ENCODE measurements around the gene LRRK1.

The LRRK1 gene

GRCh38 chr15:100892013-100892355 is 27.2 kb upstream of the LRRK1 start:
- no peak for DNase-seq

GRCh38 chr15:100893261-100893963 is 25.7 kb upstream of the LRRK1 start:
- no peak for DNase-seq

- no peak for DNase-seq
These were observed 25.2 kb upstream of the LRRK1 start for GRCh38 chr15:100893964-100894295.

- DNase-seq: no peak
These were observed 23.4 kb upstream of the LRRK1 start for GRCh38 chr15:100895721-100896120.

GRCh38 chr15:100897221-100898151 is 21.7 kb upstream of the LRRK1 start:
- DNase-seq: no peak

GRCh38 chr15:100898152-100898490 is 21.0 kb upstream of the LRRK1 start:
- no peak for DNase-seq

GRCh38 chr15:100898661-100899462 is 20.3 kb upstream of the LRRK1 start:
- DNase-seq: no peak

GRCh38 chr15:100899601-100900000 is 19.6 kb upstream of the LRRK1 start:
- DNase-seq: no peak

GRCh38 chr15:100900136-100900794 is 18.9 kb upstream of the LRRK1 start:
- no peak for DNase-seq

- DNase-seq: no peak
These were observed 18.4 kb upstream of the LRRK1 start for GRCh38 chr15:100900795-100901169.

- no peak for DNase-seq
These were observed 17.9 kb upstream of the LRRK1 start for GRCh38 chr15:100901296-100901695.

GRCh38 chr15:100901702-100902435 is 17.3 kb upstream of the LRRK1 start:
- no peak for DNase-seq

GRCh38 chr15:100902436-100903167 is 16.6 kb upstream of the LRRK1 start:
- peak; percentile 70 for DNase-seq

- DNase-seq: no peak
These were observed 16.0 kb upstream of the LRRK1 start for GRCh38 chr15:100903168-100903554.

- no peak for DNase-seq
These were observed 13.3 kb upstream of the LRRK1 start for GRCh38 chr15:100905850-100906249.

- DNase-seq: no peak
These were observed 10.7 kb upstream of the LRRK1 start for GRCh38 chr15:100908466-100908865.

- no peak for DNase-seq
These were observed 9.6 kb upstream of the LRRK1 start for GRCh38 chr15:100909565-100909964.

- DNase-seq: no peak
These were observed 8.9 kb upstream of the LRRK1 start for GRCh38 chr15:100909989-100910955.

GRCh38 chr15:100911086-100911485 is 8.1 kb upstream of the LRRK1 start:
- no peak for DNase-seq

- DNase-seq: no peak
These were observed 5.2 kb upstream of the LRRK1 start for GRCh38 chr15:100913961-100914360.

All from fibroblast of skin of back (primary cell).